ENCODE measurements around the gene DNTTIP2.
A peak's percentile ranks its signal among the peaks of the same experiment; 100 is the strongest.

The DNTTIP2 gene

GRCh38 chr1:93846206-93846991 is 32.6 kb downstream of the DNTTIP2 start:
- DNase-seq (ENCODE audit: insufficient read length, low spot score) (peak; percentile 50), FAIRE-seq (no peak)
- TF ChIP-seq CTCF (IDR thresholded peaks at IDR 0.05; ENCODE audit: insufficient read depth, missing control alignments) = peak; percentile 8

- no peak for TF ChIP-seq CTCF (IDR thresholded peaks at IDR 0.05; ENCODE audit: insufficient read depth, missing control alignments)
- FAIRE-seq = no peak
- DNase-seq (ENCODE audit: insufficient read length, low spot score) = no peak
Measured at GRCh38 chr1:93845538-93846205, 33.3 kb downstream of the DNTTIP2 start.

- TF ChIP-seq CTCF (IDR thresholded peaks at IDR 0.05; ENCODE audit: insufficient read depth, missing control alignments) = peak; percentile 91
- peak; percentile 48 for FAIRE-seq
- DNase-seq (ENCODE audit: insufficient read length, low spot score) = peak; percentile 26
Measured at GRCh38 chr1:93844262-93845045, 34.6 kb downstream of the DNTTIP2 start.

GRCh38 chr1:93842750-93843500 is 36.1 kb downstream of the DNTTIP2 start:
- FAIRE-seq (no peak), DNase-seq (ENCODE audit: insufficient read length, low spot score) (no peak)
- no peak for TF ChIP-seq CTCF (IDR thresholded peaks at IDR 0.05; ENCODE audit: insufficient read depth, missing control alignments)

- DNase-seq (ENCODE audit: insufficient read length, low spot score) (no peak), FAIRE-seq (no peak)
- no peak for TF ChIP-seq CTCF (IDR thresholded peaks at IDR 0.05; ENCODE audit: insufficient read depth, missing control alignments)
Measured at GRCh38 chr1:93841771-93842170, 37.2 kb downstream of the DNTTIP2 start.

GRCh38 chr1:93840956-93841482 is 38.0 kb downstream of the DNTTIP2 start:
- TF ChIP-seq CTCF (IDR thresholded peaks at IDR 0.05; ENCODE audit: insufficient read depth, missing control alignments) = no peak
- DNase-seq (ENCODE audit: insufficient read length, low spot score) (no peak), FAIRE-seq (no peak)
